ENCODE measurements around the gene PCCA. TPM values are rescaled to one million over a fixed set of nuclear protein-coding genes. Genes with fewer than 3 reads are reported as not detected.

PCCA gene
- total and polyA plus RNA-seq, 2 experiments from 2014 or later, result 41.9 to 46.6 TPM

DNA sequence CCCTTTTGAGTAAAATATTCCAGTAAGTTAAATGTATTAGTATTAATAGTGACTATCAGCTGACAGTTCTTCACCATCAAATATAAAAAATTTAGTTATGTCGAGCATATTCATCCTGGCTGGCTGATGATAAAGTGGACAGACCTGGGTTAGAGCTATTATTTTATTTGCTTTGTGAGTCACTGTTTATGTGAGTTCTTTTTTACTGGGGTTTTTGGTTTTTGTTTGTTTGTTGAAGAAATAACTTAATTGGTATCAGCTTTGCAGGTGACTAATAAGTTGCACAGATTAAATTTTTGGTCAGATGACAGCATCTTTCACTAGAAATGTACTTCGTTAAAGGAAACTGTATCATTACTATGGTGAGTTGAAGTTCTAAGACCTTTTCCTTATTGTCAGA is 275.0 kb downstream of the PCCA start (continued):
- TF ChIP-seq, protein P1, sequence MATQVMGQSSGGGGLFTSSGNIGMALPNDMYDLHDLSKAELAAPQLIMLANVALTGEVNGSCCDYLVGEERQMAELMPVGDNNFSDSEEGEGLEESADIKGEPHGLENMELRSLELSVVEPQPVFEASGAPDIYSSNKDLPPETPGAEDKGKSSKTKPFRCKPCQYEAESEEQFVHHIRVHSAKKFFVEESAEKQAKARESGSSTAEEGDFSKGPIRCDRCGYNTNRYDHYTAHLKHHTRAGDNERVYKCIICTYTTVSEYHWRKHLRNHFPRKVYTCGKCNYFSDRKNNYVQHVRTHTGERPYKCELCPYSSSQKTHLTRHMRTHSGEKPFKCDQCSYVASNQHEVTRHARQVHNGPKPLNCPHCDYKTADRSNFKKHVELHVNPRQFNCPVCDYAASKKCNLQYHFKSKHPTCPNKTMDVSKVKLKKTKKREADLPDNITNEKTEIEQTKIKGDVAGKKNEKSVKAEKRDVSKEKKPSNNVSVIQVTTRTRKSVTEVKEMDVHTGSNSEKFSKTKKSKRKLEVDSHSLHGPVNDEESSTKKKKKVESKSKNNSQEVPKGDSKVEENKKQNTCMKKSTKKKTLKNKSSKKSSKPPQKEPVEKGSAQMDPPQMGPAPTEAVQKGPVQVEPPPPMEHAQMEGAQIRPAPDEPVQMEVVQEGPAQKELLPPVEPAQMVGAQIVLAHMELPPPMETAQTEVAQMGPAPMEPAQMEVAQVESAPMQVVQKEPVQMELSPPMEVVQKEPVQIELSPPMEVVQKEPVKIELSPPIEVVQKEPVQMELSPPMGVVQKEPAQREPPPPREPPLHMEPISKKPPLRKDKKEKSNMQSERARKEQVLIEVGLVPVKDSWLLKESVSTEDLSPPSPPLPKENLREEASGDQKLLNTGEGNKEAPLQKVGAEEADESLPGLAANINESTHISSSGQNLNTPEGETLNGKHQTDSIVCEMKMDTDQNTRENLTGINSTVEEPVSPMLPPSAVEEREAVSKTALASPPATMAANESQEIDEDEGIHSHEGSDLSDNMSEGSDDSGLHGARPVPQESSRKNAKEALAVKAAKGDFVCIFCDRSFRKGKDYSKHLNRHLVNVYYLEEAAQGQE (IDR thresholded peaks at IDR 0.05; ENCODE audit: unreplicated experiment), result no peak
- TF ChIP-seq ZNF114 (CRISPR knock-in tag; IDR thresholded peaks at IDR 0.05), result no peak
- no peak for TF ChIP-seq JUNB (IDR thresholded peaks at IDR 0.05; ENCODE audit: unreplicated experiment)
- no peak for TF ChIP-seq ETS1 (IDR thresholded peaks at IDR 0.05)
- no peak for TF ChIP-seq CREB1 (CRISPR knock-in tag; IDR thresholded peaks at IDR 0.05; ENCODE audit: low read depth)
- no peak for TF ChIP-seq EZH2 (IDR thresholded peaks at IDR 0.05; ENCODE audit: low read depth, unreplicated experiment)
- no peak for TF ChIP-seq POLR2AphosphoS5 (IDR thresholded peaks at IDR 0.05; ENCODE audit: low read depth)
- no peak for TF ChIP-seq EZH2phosphoT487 (IDR thresholded peaks at IDR 0.05; ENCODE audit: unreplicated experiment)
- TF ChIP-seq CTCF (conservative IDR thresholded peaks at IDR 0.05; ENCODE audit: low read depth in 2 of 2), result no peak
- no peak for TF ChIP-seq STAT1 (IDR thresholded peaks at IDR 0.05; ENCODE audit: unreplicated experiment)
- TF ChIP-seq NANOG (IDR thresholded peaks at IDR 0.05; ENCODE audit: borderline replicate concordance), result no peak
- no peak for TF ChIP-seq ZNF331 (CRISPR knock-in tag; IDR thresholded peaks at IDR 0.05; ENCODE audit: low read depth)

- Mint-ChIP-seq H3K27me3 (ENCODE audit: insufficient read depth, low read depth, poor library complexity) (no peaks in the 10 kb centered on the region), H3K36me3 (ENCODE audit: low read depth) (no peaks in the 10 kb centered on the region), H3K4me3 (no peak overlapping the region), H3K4me1 (peaks cover 37% of the 10 kb centered on the region), H3K9me3 (no peaks in the 10 kb centered on the region), H3K27ac (no peak overlapping the region)
- no peak overlapping the region for H3K4me3 ChIP-seq
- no peaks in the 10 kb centered on the region for H3K9me2 ChIP-seq (ENCODE audit: insufficient read depth)
- H3K36me3 ChIP-seq (ENCODE audit: insufficient read depth), result no peaks in the 10 kb centered on the region
- H3K4me2 ChIP-seq, result no peak overlapping the region
- DNase-seq (ENCODE audit: low spot score) (no peak), ATAC-seq (no peak)
- H2AFZ ChIP-seq, result no peak overlapping the region
- H3K27me3 ChIP-seq (ENCODE audit: insufficient read depth), result no peaks in the 10 kb centered on the region
- no peaks in the 10 kb centered on the region for H3K79me2 ChIP-seq (replicated peaks; ENCODE audit: insufficient read depth)
- H4K20me1 ChIP-seq (replicated peaks; ENCODE audit: insufficient read depth), result no peaks in the 10 kb centered on the region
- H3K4me1 ChIP-seq (ENCODE audit: insufficient read depth), result peaks cover 26% of the 10 kb centered on the region; the same call in 1 of the 2 replicates
- H3K27ac ChIP-seq (ENCODE audit: low read depth), result no peak overlapping the region
- H3F3A ChIP-seq (replicated peaks; ENCODE audit: low read depth), result no peaks in the 10 kb centered on the region
- TF ChIP-seq NANOG (IDR thresholded peaks at IDR 0.05; ENCODE audit: borderline replicate concordance), result no peak
- no peak for TF ChIP-seq EZH2phosphoT487 (IDR thresholded peaks at IDR 0.05; ENCODE audit: unreplicated experiment)
- no peak for TF ChIP-seq POLR2AphosphoS5 (IDR thresholded peaks at IDR 0.05; ENCODE audit: low read depth)
- TF ChIP-seq ZNF331 (CRISPR knock-in tag; IDR thresholded peaks at IDR 0.05; ENCODE audit: low read depth), result no peak
- no peak for TF ChIP-seq CTCF (conservative IDR thresholded peaks at IDR 0.05; ENCODE audit: low read depth in 2 of 2)
- TF ChIP-seq JUNB (IDR thresholded peaks at IDR 0.05; ENCODE audit: unreplicated experiment), result no peak
- TF ChIP-seq ETS1 (IDR thresholded peaks at IDR 0.05), result no peak
- TF ChIP-seq ZNF114 (CRISPR knock-in tag; IDR thresholded peaks at IDR 0.05), result no peak
- TF ChIP-seq CREB1 (CRISPR knock-in tag; IDR thresholded peaks at IDR 0.05; ENCODE audit: low read depth), result no peak
Observed at GRCh38 chr13:100364591-100364990, 275.7 kb downstream of the PCCA start.

Measured in GM23338 (cell line).